ENCODE results near the gene ZNF606. TPM values are rescaled to one million over a fixed set of nuclear protein-coding genes. Genes with fewer than 3 reads are reported as not detected.

ZNF606 gene
- total RNA-seq, 1 donor from 2014 or later: 16.1 TPM

DNA sequence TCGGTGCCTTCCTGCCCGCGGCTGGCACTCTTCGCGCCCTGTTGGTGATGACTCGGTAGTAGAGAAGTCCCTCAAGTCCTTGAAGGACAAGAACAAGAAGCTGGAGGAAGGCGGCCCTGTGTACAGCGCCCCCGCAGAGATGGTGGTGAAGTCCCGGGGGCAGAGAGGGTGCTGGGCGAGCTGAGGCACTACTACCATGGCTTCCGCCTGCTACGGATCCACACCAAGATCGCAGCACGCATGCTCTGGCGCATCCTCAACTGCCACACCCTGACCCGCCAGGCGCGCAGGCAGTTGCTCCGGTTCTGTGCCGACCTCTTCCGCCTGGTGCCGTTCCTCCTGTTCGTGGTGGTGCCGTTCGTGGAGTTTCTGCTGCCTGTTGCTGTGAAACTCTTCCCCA is 42.3 kb upstream of the ZNF606 start:
- TF ChIP-seq, protein P1, sequence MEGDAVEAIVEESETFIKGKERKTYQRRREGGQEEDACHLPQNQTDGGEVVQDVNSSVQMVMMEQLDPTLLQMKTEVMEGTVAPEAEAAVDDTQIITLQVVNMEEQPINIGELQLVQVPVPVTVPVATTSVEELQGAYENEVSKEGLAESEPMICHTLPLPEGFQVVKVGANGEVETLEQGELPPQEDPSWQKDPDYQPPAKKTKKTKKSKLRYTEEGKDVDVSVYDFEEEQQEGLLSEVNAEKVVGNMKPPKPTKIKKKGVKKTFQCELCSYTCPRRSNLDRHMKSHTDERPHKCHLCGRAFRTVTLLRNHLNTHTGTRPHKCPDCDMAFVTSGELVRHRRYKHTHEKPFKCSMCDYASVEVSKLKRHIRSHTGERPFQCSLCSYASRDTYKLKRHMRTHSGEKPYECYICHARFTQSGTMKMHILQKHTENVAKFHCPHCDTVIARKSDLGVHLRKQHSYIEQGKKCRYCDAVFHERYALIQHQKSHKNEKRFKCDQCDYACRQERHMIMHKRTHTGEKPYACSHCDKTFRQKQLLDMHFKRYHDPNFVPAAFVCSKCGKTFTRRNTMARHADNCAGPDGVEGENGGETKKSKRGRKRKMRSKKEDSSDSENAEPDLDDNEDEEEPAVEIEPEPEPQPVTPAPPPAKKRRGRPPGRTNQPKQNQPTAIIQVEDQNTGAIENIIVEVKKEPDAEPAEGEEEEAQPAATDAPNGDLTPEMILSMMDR (IDR thresholded peaks at IDR 0.05): no peak
- no peak for DNase-seq

GRCh38 chr19:58044391-58044790 is 41.8 kb upstream of the ZNF606 start:
- Histone ChIP-seq H3K27ac (no peak overlapping the region), H3K4me1 (no peaks in the 10 kb centered on the region), H3K27me3 (ENCODE audit: low read depth) (no peaks in the 10 kb centered on the region), H3K36me3 (no peaks in the 10 kb centered on the region), H3K4me3 (no peak overlapping the region), H3K9me3 (peaks cover 76% of the 10 kb centered on the region)
- TF ChIP-seq, protein P1 (IDR thresholded peaks at IDR 0.05): no peak
- DNase-seq (no peak), ATAC-seq (no peak)
- intact Hi-C loops (cut with DNase I): no loop called here

More for the DNA sequence above, 42.3 kb upstream of the ZNF606 start:
- Histone ChIP-seq H3K36me3 (no peaks in the 10 kb centered on the region), H3K27me3 (ENCODE audit: low read depth) (no peaks in the 10 kb centered on the region), H3K4me1 (no peaks in the 10 kb centered on the region), H3K4me3 (no peak overlapping the region), H3K9me3 (peaks cover 75% of the 10 kb centered on the region), H3K27ac (no peak overlapping the region)
- ATAC-seq: no peak
- intact Hi-C loops (cut with DNase I): no loop called here

- Histone ChIP-seq H3K4me1 (no peaks in the 10 kb centered on the region), H3K27ac (no peak overlapping the region), H3K36me3 (no peaks in the 10 kb centered on the region), H3K4me3 (no peak overlapping the region), H3K27me3 (ENCODE audit: low read depth) (no peaks in the 10 kb centered on the region), H3K9me3 (peaks cover 72% of the 10 kb centered on the region)
- DNase-seq (no peak), ATAC-seq (no peak)
- TF ChIP-seq, protein P1 (IDR thresholded peaks at IDR 0.05): peak; percentile 7
- intact Hi-C loops (cut with DNase I): no loop called here
Observed at GRCh38 chr19:58042495-58043340, 40.1 kb upstream of the ZNF606 start.

- Histone ChIP-seq H3K36me3 (no peaks in the 10 kb centered on the region), H3K4me3 (no peak overlapping the region), H3K9me3 (peaks cover 57% of the 10 kb centered on the region), H3K27ac (no peak overlapping the region), H3K4me1 (no peaks in the 10 kb centered on the region), H3K27me3 (ENCODE audit: low read depth) (no peaks in the 10 kb centered on the region)
- DNase-seq (no peak), ATAC-seq (no peak)
- TF ChIP-seq, protein P1 (IDR thresholded peaks at IDR 0.05): no peak
- intact Hi-C loops (cut with DNase I): no loop called here
Observed at GRCh38 chr19:58040751-58041525, 38.3 kb upstream of the ZNF606 start.

- no peak overlapping the region for H3K27ac ChIP-seq
- H3K36me3 ChIP-seq: no peaks in the 10 kb centered on the region
- H3K4me3 ChIP-seq: no peak overlapping the region
- H3K4me1 ChIP-seq: no peaks in the 10 kb centered on the region
- intact Hi-C loops (cut with DNase I): no loop called here
- TF ChIP-seq, protein P1 (IDR thresholded peaks at IDR 0.05): no peak
- DNase-seq: no peak
- ATAC-seq: no peak
- H3K9me3 ChIP-seq: peaks cover 40% of the 10 kb centered on the region
- H3K27me3 ChIP-seq (ENCODE audit: low read depth): no peaks in the 10 kb centered on the region
Observed at GRCh38 chr19:58038688-58039204, 36.1 kb upstream of the ZNF606 start.

Measured in lower lobe of right lung (tissue), 2 donors.